Ovary (tissue), 1 donor: ENCODE results near the gene CALML4.

ENCODE experiments used
- EP300 ChIP-seq: sonication (generic); formaldehyde crosslinking; IDR thresholded peaks from one replicate; pipeline ENCODE4 v1.6.1; 2017; ENCODE audit warnings: antibody characterized with exemption
- POLR2A ChIP-seq: fragments of 450-650 bp; IDR thresholded peaks from one replicate; pipeline ENCODE4 v1.6.1; 2017; ENCODE audit warnings: antibody characterized with exemption, mild to moderate bottlenecking, moderate library complexity

- TF ChIP-seq EP300: no peak
- TF ChIP-seq POLR2A: no peak
Measured at GRCh38 chr15:68241088-68241935, 36.2 kb upstream of the CALML4 start.
